SU-DHL-6 (cell line): Measurements from ENCODE around the gene SLC35A3.

Experiments used
- CTCF ChIP-seq: fragments of 200-600 bp; sonication (generic); IDR thresholded peaks from one replicate; pipeline ENCODE4 v1.5.1; 2017; ENCODE audit warnings: antibody characterized with exemption, mild to moderate bottlenecking, low read length, moderate library complexity; ENCODE audit not compliant: insufficient read depth, poor library complexity, severe bottlenecking
- EZH2phosphoT487 ChIP-seq: fragments of 200-600 bp; sonication (generic), shearing (Covaris generic); conservative IDR thresholded peaks from 2 replicates; pipeline ENCODE4 v1.6.1; 2018; ENCODE audit warnings: mild to moderate bottlenecking, antibody characterized with exemption, low read length, moderate library complexity, mixed read lengths

DNA sequence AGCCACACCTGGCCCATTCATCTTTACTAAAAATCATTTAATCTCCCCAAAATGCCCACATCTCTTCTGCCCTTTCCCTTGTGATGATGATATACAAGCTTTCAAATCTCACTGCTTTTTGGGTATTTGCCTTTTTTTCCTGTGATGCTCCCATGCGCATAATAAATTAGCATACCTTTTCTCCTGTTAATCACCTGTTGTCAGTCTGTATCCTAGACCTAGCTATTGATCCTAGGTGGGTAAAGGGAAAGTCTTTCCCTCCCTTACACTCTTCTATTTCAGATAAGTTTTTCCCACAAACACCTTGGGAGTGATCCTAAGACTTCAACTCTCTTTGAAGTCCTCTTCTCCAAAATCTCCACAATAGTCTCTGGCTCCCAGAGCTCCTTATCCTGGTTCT lies 12.0 kb upstream of the SLC35A3 start:
- TF ChIP-seq CTCF (no peak), EZH2phosphoT487 (no peak)
